BJ (cell line): ENCODE measurements around the gene PHOSPHO2. TPM values are rescaled to one million over a fixed set of nuclear protein-coding genes. Genes with fewer than 3 reads are reported as not detected.

Experiments
- CTCF ChIA-PET: fragments of 350-600 bp; formaldehyde crosslinking; extraction: SDS; loops from one replicate; lab custom pipeline; 2021; ENCODE audit warnings: antibody characterized with exemption, inconsistent platforms; lab: Yijun Ruan, JAX
- POLR2A ChIA-PET: fragments of 300-600 bp; sonication (Branson Sonifier 250); formaldehyde crosslinking; extraction: SDS; loops from one replicate; lab custom pipeline; 2021; ENCODE audit warnings: antibody characterized with exemption; lab: Charles Lee
- DNase-seq: peaks from one replicate; pipeline ENCODE4 v3.0.0-alpha.2; 2011; ENCODE audit warnings: low read depth
- H3K27me3 ChIP-seq: 2 replicates; pipeline ENCODE4 v1.6.0; 2011; ENCODE audit warnings: low read length; ENCODE audit not compliant: control insufficient read depth, insufficient read depth
- H3K36me3 ChIP-seq: 2 replicates; pipeline ENCODE4 v1.5.1; 2011; ENCODE audit warnings: low read length; ENCODE audit not compliant: control insufficient read depth, insufficient read depth
- H3K4me3 ChIP-seq: 2 replicates; pipeline ENCODE4 v1.5.1; 2011; ENCODE audit warnings: low read depth, mild to moderate bottlenecking, control low read depth, low read length
- polyA plus RNA-seq: library from polyadenylated mRNA; depleted of rRNA; stranded (reverse); fragments of >200 nt; gene quantifications from 2 replicates; pipeline ENCODE4 v1.2.3, GENCODE V29; 2011
- TF ChIP-seq, protein P1 (sequence below): IDR thresholded peaks from 2 replicates; pipeline ENCODE4 v1.5.1; 2011; ENCODE audit warnings: low read depth, mild to moderate bottlenecking, control low read depth, inconsistent platforms, low read length, moderate library complexity; ENCODE audit not compliant: insufficient read depth

PHOSPHO2 gene
- polyA plus RNA-seq, 1 experiment: 0.40 TPM

DNA sequence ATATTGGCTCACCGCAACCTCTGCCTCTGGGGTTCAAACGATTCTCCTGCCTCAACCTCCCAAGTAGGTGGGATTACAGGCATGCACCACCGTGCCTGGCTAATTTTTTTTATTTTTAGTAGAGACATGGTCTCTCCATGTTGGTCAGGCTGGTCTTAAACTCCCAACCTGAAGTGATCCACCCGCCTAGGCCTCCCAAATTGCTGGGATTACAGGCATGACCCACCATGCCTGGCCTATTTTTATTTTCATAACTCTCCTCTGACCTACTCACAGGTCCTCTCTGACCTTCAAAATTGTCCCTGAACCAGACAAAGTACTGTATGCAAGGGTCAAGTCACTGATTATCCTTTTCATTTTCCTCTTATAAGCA, 23.4 kb downstream of the PHOSPHO2 start:
- H3K4me3 ChIP-seq: no peak overlapping the region
- DNase-seq: no peak
- H3K27me3 ChIP-seq: no peaks in the 10 kb centered on the region
- ChIA-PET CTCF (no interaction called here), POLR2A (interaction anchor here (0.5 kb wide), 1 partner anchor 19 kb away, joined by 4 read pairs; no protein-coding TSS in a partner anchor)
- TF ChIP-seq, protein P1, sequence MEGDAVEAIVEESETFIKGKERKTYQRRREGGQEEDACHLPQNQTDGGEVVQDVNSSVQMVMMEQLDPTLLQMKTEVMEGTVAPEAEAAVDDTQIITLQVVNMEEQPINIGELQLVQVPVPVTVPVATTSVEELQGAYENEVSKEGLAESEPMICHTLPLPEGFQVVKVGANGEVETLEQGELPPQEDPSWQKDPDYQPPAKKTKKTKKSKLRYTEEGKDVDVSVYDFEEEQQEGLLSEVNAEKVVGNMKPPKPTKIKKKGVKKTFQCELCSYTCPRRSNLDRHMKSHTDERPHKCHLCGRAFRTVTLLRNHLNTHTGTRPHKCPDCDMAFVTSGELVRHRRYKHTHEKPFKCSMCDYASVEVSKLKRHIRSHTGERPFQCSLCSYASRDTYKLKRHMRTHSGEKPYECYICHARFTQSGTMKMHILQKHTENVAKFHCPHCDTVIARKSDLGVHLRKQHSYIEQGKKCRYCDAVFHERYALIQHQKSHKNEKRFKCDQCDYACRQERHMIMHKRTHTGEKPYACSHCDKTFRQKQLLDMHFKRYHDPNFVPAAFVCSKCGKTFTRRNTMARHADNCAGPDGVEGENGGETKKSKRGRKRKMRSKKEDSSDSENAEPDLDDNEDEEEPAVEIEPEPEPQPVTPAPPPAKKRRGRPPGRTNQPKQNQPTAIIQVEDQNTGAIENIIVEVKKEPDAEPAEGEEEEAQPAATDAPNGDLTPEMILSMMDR: no peak
- H3K36me3 ChIP-seq: no peaks in the 10 kb centered on the region

DNA sequence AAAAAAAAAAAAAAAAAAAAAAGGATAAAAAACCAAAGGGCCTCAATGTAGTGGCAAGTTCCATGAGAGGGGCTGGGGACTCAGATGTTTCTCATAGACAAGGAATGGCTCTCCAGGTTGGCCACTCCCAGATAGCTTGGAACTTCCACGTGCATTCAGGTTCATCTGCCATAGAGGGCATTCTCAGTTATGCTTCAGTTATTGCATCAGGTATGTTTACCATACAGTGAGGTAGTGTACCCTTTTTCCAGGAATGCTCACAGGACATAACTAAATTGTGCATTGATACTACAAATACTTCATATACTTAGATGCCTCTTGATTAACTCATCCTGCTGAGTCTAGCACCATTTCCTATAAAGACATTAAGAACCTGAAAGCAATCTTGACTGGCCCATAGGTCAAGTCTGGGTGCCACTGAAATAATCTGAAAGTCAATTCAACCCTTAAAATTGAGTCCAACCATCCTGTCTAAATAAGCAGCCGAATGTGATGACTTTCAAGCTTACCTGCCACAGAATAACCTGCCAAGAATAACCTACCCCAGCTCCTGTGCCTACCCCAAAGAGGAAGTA, 24.7 kb downstream of the PHOSPHO2 start:
- TF ChIP-seq, protein P1: no peak
- no peak for DNase-seq
- ChIA-PET CTCF (no interaction called here), POLR2A (interaction anchor here (0.5 kb wide), 1 partner anchor 44 kb away, joined by 3 read pairs; no protein-coding TSS in a partner anchor)
- Histone ChIP-seq H3K36me3 (no peaks in the 10 kb centered on the region), H3K27me3 (no peaks in the 10 kb centered on the region), H3K4me3 (no peak overlapping the region)

DNA sequence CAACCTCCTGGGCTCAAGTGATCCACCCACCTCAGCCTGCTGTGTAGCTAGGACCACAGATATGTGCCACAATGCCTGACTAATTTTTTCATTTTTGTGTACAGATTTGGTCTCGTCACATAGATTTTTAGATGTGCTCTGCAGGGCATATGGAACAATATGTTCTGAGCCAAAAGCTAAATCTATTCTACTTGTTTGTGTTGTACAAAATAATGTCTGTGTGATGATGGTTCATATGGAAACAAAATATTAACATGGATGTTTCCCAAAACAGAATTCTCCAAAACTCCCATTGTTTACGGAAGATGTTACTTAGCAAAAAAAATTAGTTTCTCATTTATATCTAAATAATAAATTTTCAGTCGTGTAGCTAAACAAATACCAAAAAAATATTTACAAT, 26.7 kb downstream of the PHOSPHO2 start:
- CTCF ChIA-PET: no interaction called here
- POLR2A ChIA-PET: no interaction called here
- H3K4me3 ChIP-seq: no peak overlapping the region
- TF ChIP-seq, protein P1: no peak
- H3K36me3 ChIP-seq: no peaks in the 10 kb centered on the region
- DNase-seq: no peak
- H3K27me3 ChIP-seq: no peaks in the 10 kb centered on the region

DNA sequence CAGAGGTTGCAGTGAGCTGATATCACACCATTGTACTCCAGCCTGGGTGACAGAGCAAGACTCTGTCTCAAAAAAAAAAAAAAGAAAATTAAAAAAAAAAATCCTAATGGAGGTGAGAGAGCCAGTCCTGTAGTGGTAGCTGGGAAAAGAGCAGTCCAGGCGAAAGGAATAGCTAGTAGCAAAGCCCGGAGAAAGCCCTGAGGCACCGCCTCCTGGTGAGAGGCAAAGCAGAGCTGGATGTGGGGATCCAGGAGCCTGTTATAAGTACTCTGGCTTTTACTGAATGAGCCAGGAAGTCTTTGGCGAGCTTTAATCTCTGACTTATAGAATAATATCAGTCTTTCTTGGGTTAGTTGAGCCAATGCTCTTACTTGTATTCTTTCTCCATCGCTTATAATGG, 32.8 kb downstream of the PHOSPHO2 start:
- H3K27me3 ChIP-seq: no peaks in the 10 kb centered on the region
- TF ChIP-seq, protein P1: no peak
- H3K4me3 ChIP-seq: no peak overlapping the region
- no peak for DNase-seq
- ChIA-PET CTCF (no interaction called here), POLR2A (no interaction called here)
- no peaks in the 10 kb centered on the region for H3K36me3 ChIP-seq

DNA sequence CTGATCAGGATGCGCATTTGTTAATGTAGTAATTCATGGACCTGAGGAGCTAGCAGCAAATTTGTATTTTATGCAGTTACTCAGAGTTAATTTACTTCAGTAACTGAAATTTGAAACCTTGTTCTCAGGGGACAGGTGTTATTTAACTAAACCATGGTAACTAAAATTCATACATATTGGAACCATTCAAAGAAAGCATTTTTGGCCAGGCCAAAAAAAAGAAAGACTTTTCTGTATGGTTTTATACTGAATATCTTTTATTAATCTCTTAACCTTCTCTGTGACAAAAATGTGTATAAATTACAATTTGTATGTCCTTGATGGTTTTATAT, 35.0 kb downstream of the PHOSPHO2 start:
- DNase-seq: no peak
- TF ChIP-seq, protein P1: no peak
- no peaks in the 10 kb centered on the region for H3K27me3 ChIP-seq
- H3K4me3 ChIP-seq: no peak overlapping the region
- ChIA-PET POLR2A (no interaction called here), CTCF (no interaction called here)
- no peaks in the 10 kb centered on the region for H3K36me3 ChIP-seq
